GM12874 (cell line): Measurements from ENCODE around the gene SHB.

Experiments used
- TF ChIP-seq, protein P1 (sequence below): IDR thresholded peaks from 2 replicates; pipeline ENCODE4 v1.5.1; 2011; ENCODE audit warnings: low read depth, mild to moderate bottlenecking, control low read depth, low read length, moderate library complexity; ENCODE audit not compliant: insufficient read depth

SHB gene

DNA sequence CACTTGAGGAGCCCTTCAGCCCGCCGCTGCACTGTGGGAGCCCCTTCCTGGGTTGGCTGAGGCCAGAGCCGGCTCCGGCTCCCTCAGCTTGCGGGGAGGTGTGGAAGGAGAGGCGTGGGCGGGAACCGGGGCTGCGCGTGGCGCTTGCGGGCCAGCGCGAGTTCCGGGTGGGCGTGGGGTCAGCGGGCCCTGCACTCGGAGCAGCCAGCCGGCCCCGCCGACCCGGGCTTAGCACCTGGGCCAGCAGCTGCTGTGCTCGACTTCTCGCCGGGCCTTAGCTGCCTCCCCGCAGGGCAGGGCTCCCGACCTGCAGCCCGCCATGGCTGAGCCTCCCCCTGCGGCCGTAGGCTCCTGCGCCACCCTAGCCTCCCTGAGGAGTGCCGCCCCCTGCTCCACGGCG lies 6.2 kb upstream of the SHB start:
- TF ChIP-seq, protein P1, sequence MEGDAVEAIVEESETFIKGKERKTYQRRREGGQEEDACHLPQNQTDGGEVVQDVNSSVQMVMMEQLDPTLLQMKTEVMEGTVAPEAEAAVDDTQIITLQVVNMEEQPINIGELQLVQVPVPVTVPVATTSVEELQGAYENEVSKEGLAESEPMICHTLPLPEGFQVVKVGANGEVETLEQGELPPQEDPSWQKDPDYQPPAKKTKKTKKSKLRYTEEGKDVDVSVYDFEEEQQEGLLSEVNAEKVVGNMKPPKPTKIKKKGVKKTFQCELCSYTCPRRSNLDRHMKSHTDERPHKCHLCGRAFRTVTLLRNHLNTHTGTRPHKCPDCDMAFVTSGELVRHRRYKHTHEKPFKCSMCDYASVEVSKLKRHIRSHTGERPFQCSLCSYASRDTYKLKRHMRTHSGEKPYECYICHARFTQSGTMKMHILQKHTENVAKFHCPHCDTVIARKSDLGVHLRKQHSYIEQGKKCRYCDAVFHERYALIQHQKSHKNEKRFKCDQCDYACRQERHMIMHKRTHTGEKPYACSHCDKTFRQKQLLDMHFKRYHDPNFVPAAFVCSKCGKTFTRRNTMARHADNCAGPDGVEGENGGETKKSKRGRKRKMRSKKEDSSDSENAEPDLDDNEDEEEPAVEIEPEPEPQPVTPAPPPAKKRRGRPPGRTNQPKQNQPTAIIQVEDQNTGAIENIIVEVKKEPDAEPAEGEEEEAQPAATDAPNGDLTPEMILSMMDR, result no peak

DNA sequence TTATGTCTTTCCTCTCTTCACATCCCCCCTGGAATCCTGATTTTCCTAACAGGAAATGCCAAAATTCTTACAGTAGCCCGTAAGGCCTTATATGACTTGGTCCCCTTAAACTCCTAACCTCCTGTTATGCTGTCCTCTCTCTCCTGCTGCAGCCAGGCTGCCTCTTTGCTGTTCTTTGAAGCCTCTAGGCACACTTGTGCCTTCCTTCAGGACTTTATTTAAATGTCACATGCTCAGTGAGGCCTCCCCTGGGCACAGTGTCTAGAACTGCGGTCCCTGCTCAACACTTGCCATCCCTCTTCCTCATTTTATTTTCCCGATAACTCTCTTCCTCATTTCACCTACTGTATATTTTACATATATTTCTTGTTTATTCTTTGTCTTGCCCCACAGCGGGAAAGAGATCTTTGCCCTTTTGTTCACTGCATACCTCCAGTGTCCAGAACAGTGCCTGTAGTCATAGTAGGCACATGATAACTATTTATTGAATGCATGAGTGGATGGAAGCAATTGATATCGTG lies 5.5 kb upstream of the SHB start:
- TF ChIP-seq, protein P1, result no peak

DNA sequence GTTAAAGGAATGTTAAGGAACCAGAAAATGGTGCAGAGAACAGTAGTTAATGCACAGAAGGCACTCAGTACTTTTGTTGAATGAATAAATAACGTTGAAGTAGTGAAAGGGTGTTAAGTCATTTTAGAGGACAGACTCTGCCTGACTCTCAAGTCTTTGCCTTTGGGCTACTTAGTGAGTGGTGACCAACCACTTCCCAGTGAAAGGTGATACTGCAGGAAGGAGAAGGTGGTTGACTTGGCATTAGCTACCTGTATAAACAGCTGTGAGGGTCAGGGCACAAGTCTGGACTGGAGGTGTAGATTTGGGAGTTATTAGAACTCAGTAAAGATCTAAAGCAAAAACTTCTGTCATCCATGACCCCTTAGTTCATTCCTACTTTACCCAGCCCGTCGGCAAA lies 4.9 kb upstream of the SHB start:
- TF ChIP-seq, protein P1, result no peak

DNA sequence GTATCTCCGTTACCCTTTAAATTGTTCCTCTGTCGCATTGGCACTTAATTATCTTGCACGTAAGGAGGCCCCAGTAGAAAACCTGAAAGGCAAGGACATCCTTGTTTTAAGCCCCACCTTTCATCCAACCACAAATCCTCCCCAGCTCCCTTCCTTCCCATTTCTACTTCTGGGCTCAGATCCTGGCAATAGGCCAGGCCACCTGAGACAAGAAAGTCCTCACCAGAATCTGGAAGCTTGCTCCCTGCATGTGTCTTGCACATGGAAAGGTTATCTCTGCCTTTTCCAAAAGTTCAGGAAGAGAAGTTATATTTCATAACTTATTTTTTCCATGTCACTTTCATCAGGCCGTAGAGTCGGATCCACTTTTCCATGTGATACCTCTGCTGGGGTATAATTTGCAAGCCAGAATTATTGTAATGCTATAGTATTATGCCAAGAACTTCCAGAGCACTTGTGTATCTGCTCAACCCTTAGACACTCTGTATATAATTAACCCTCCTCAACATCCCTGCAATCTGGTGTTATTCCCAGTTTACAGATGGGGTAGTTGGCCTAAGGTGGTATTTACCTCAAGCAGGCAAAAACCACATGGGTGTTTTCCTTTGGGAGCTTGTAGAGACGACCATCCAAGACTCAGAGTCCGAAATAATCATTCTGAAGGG lies 2.6 kb upstream of the SHB start:
- TF ChIP-seq, protein P1, result no peak

DNA sequence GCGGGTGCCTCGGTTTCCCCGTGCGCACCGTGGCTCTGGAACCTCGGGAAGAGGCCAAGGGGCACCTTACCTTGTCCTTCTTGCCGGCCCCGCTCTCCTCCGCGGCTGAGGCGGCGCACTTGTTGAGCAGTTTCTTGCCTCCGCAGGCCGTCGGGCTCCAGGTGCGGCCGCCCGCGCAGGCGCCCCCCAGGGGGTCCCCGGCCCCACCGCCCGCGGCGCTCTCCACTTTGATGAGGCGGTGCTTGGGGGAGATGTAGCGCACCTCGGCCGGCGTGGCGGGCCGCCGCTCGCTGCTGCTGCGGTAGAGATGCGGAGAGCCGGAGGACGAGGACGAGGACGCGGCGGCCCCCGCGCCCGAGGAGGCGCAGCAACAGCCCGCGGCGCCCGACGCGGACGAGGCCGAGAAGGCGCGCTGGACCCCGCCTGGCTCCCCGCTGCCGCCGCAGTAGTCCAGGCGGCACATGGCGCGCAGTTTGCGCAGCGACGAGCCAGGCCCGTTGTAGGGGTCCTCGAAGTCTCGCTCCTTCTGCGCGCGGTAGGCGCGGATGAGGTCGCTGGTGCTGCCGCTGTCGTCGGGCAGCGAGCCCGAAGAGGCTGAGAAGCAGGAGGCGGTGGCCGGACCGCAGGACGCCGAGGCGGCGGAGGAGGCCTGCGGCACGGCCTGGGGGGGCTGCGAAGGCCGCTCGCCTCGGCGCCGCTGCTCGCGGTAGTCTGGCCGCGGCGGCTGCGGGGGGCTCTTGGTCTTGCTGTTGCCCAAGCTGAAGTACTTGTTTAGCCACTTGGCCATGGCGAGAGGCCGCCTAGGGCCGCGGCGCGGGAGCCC lies 957 bp downstream of the SHB start:
- TF ChIP-seq, protein P1, result no peak

DNA sequence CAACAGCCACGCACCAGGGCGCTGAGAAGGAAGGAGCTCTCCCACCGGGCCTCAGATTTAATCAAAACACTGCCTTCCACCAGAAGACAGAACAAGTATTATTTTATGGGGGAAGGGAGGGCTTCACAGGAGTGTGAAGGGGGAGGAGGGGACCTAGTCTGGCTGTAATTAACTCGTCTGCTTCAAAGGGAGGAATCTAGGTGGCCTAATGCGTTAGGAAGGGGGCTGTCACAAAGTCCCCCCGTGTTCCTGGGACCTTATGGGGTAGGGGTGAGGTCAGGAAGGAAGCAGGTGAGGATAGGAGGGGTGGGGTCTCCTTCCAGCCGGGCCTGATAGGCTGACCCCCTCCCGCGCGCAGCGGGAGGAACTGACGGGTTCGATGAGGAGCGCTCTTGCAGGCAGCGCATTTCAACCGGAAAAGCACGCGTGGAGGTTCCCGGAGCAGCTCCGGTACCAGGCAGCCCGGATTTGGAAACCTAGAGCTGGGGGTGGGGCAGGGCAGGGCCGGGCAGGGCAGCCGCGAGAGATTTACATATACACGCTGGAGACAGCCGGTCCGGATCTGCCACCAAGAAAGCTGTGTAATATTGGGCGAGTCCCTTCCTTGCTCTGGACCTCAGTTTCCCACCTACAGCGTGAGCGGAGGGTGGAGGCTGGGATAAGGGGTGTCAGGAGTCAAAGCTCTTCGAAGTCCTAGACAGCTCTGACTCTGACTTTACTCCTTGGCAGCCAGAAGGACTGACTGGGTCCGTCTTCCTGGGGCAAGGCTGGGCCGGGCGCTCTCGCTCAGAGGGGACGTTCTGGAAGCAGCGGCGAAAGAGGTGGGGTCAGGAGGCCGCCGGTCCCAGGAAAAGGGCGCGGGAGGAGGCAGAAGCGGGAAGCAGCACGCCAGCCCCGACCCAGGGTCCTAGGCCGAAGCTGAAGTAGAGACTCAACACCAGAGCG lies 1.8 kb downstream of the SHB start:
- TF ChIP-seq, protein P1, result no peak
